ENCODE data around the gene ECI2.

DNA sequence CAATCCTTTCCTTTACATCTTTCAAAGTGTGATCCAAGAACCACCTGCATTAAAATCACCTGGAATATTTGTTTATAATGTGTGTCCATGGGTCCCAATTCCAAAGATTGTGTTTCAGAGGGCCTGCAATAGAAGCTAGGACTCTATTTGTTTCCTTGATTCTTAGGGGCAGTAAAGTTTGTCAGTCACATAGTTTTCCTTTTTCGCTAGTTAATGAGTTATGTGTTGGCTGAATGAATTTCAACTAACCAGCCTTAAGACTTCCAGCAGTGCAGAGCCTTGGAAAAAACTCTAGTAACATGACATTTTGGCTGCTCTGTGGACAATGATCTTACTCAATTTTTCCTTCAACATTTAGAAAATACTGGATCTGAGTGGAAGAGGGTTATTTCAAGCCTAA is 67.7 kb downstream of the ECI2 start:
- TF ChIP-seq CTCF (IDR thresholded peaks at IDR 0.05) (no peak), POLR2A (IDR thresholded peaks at IDR 0.05) (no peak)

All from Peyer's patch (tissue), 4 donors.